ENCODE measurements around the gene ACVR1.

The ACVR1 gene

DNA sequence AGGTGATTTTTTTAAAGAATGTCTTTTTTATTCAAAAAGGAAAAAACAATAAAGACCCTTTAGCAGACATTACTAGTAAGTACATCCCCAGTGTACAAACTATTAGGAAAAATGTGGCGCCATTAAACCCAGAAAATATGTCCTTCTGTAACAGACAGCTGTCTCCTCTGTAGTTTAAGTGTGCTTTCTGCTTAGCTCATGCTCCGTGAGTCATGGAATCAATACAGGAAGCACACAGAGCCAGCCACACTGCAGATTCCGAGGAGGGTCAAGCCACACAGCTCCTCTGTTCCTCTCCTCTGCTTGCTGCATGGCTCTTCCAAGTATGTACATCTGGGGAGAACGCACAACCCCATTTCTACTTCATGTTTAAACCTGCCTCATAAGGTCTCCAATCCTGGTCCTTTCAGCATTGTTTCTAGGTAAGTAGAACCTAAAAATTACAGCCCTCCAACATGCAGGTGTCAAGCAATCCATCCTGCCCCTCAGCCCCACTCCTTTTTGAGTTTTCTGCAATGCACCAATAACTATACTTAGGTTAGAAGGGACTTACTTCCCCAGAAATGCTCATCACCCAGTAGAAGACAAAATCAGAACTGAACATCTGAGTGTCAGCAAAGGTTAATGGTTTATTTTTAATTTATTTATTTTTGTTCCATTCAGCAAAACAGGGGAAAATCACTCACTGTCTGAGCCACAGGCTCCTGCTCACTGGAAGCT lies 37.5 kb downstream of the ACVR1 start:
- no peak for TF ChIP-seq ZFX (IDR thresholded peaks at IDR 0.05; ENCODE audit: borderline replicate concordance)
- TF ChIP-seq, protein P1, sequence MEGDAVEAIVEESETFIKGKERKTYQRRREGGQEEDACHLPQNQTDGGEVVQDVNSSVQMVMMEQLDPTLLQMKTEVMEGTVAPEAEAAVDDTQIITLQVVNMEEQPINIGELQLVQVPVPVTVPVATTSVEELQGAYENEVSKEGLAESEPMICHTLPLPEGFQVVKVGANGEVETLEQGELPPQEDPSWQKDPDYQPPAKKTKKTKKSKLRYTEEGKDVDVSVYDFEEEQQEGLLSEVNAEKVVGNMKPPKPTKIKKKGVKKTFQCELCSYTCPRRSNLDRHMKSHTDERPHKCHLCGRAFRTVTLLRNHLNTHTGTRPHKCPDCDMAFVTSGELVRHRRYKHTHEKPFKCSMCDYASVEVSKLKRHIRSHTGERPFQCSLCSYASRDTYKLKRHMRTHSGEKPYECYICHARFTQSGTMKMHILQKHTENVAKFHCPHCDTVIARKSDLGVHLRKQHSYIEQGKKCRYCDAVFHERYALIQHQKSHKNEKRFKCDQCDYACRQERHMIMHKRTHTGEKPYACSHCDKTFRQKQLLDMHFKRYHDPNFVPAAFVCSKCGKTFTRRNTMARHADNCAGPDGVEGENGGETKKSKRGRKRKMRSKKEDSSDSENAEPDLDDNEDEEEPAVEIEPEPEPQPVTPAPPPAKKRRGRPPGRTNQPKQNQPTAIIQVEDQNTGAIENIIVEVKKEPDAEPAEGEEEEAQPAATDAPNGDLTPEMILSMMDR (IDR thresholded peaks at IDR 0.05) = no peak
- H3K27ac ChIP-seq = no peak overlapping the region

DNA sequence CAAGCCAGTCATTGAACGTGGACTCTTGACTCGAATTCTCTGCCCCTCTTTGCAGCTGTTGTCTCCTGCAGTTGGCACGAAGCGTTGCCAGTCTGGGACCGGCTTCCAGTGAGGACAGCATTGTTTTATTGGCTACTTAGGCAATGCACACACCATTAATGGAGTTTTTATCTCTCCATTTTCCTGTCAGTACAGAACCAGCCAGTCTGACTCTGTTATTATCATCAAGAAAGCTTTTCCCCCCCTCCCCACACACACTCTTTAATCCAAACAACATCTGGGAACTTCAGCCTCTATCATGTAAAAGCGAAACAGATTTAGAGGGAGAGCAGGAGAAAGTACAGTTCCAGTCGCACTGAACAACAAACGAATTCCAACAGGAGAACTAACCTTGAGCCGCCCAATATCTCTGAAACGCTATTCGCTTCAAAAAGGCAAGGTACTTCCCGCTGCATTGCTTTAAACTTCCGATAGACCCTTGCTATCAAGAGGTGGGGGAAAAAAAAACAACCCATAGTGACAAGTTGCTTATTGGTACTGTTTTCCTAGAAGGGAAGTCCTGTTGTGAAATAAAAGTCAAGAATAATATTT lies 38.2 kb downstream of the ACVR1 start:
- no peak overlapping the region for H3K27ac ChIP-seq
- no peak for TF ChIP-seq ZFX (IDR thresholded peaks at IDR 0.05; ENCODE audit: borderline replicate concordance)
- TF ChIP-seq, protein P1 (IDR thresholded peaks at IDR 0.05) = no peak

DNA sequence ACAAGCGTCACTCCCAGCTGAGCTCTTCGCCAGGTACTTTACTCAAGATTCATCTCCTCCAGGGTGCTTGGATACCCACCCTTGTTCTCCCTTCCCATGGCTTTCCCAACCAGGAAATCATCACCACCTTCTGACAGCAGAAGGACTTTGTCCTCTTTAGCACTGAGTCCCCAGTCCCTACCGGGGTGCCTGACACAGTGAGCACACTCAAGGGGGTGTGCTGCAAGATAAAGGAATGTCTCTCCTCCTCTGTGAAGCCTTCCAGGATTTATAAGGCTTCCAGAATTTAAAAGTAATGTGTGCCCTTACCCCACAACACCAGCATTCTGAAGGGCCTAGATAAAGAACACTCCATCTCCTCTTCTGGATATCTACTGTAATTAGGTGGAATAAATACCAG lies 39.6 kb downstream of the ACVR1 start:
- no peak for TF ChIP-seq ZFX (IDR thresholded peaks at IDR 0.05; ENCODE audit: borderline replicate concordance)
- TF ChIP-seq, protein P1 (IDR thresholded peaks at IDR 0.05) = no peak

DNA sequence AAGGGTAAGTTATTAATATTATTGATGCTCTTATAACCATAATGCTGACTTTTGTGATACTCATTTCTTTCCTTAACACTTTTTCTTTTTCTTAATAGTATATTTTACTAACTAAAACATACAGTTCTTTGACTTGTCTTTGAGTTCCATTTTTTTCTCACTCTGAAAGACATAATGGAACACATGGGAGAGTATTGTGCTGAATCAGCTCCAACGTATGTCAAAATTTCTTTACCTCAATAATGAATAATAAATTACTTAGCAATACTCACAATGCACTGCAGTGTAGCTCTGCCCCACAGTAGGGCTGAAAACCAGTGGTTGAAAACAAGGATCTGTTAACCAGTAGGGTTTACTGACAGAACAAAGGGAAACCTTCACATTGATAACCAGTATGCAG lies 40.7 kb downstream of the ACVR1 start:
- no peak overlapping the region for H3K27ac ChIP-seq
- TF ChIP-seq, protein P1 (IDR thresholded peaks at IDR 0.05) = no peak
- TF ChIP-seq ZFX (IDR thresholded peaks at IDR 0.05; ENCODE audit: borderline replicate concordance) = no peak

More for the DNA sequence above, 39.6 kb downstream of the ACVR1 start:
- no peak overlapping the region for H3K27ac ChIP-seq

DNA sequence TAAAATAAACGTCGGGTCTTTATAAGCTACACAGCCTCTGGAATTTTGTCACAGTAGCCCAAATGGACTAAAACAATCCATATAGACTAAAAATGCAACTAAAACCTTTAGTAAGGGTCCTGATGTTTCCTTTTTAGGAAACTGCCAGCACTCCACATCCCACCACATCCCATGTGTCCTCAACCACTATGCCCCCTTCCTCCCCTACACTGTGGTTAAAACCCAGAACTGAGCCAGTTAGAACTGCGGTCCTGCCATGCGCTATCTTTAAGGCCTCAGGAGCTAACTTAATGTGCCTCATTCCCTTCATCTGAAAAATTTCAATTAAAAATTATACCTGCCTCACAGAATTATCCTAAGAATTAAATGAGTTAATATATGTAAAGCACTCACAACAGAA lies 41.1 kb downstream of the ACVR1 start:
- no peak overlapping the region for H3K27ac ChIP-seq
- TF ChIP-seq, protein P1 (IDR thresholded peaks at IDR 0.05) = no peak
- no peak for TF ChIP-seq ZFX (IDR thresholded peaks at IDR 0.05; ENCODE audit: borderline replicate concordance)

DNA sequence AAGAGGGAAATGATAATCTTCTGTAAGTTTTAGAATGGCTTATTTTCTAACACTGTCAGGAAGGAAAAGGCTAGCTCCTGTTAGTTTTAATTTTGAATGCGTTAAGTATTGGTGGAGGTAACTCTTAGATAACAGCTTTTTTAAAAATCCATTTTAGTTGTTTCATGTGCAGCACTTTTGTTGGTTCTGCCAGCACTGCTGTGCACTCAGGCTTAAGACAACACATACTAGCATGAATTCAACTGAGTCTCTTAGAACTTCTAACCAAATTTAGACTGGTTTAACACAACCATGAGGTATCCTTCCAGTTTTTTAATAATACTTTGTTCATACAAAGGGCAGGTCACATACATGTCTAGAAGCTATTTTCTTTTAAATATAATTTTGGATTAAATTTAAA lies 42.4 kb downstream of the ACVR1 start:
- H3K27ac ChIP-seq = no peak overlapping the region
- TF ChIP-seq, protein P1 (IDR thresholded peaks at IDR 0.05) = no peak
- TF ChIP-seq ZFX (IDR thresholded peaks at IDR 0.05; ENCODE audit: borderline replicate concordance) = no peak

DNA sequence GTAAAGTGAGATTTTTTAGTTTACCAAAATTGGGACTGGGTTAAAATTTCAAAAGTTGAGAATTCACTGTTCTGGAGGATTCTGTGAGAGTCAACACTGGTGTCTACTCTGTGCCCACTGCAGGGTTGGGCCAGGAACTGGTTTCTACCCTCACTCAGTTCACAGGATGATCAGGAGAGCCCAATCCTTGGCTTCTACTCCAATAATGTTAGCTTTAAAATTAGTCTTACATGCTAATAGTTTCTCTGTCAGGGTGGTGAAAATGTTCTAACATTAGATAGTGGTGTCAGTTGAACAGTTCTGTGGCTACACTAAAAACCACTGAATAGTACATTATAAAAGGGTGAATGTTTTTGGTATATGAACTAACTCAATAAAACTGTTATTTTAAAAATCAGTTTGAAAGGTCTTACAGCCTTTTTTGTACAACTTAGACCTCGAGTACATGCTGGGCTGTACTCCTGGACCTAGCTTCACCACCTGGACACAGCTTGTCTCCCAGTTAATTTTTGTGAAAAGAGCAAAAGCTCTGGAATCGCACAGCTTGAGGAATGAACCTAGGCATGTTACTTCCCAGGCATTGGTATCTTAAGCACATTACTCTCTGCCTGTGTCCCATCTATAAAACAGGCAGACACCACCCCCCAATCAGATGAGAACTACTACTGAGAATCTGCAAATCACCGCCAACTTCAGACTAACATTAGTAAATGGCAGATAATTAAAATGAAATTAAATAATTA lies 44.4 kb downstream of the ACVR1 start:
- TF ChIP-seq, protein P1 (IDR thresholded peaks at IDR 0.05) = no peak
- no peak overlapping the region for H3K27ac ChIP-seq

Data from 22Rv1 (cell line).